GM10248 (cell line): ENCODE results near the gene ST6GAL1.
"Not testable (repeated sequence)": the region's sequence is repeated elsewhere in the genome, so short reads cannot be mapped to it uniquely, and the experiment has no call there.

ENCODE experiments used
- CTCF ChIA-PET: fragments of 300-600 bp; sonication (Branson Sonifier 250); formaldehyde crosslinking; extraction: SDS; loops from one replicate; lab custom pipeline; 2021; ENCODE audit warnings: antibody characterized with exemption; lab: Yijun Ruan, JAX
- POLR2A ChIA-PET: fragments of 350-650 bp; sonication (Branson Sonifier 250); formaldehyde crosslinking; extraction: SDS; loops from one replicate; lab custom pipeline; 2020; ENCODE audit warnings: antibody characterized with exemption; lab: Yijun Ruan, JAX
- DNase-seq: peaks from one replicate; pipeline ENCODE4 v3.0.0; 2012; ENCODE audit errors: extremely low spot score
- CTCF ChIP-seq: IDR thresholded peaks from 2 replicates; pipeline ENCODE4 v1.5.1; 2012; ENCODE audit warnings: mild to moderate bottlenecking, low read depth; ENCODE audit errors: extremely low read depth, missing control alignments, control extremely low read depth

The ST6GAL1 gene

GRCh38 chr3:186951640-186952552 lies 21.6 kb downstream of the ST6GAL1 start:
- CTCF ChIA-PET: no interaction called here
- POLR2A ChIA-PET: no interaction called here
- TF ChIP-seq CTCF: no peak
- DNase-seq: no peak

- POLR2A ChIA-PET: no interaction called here
- CTCF ChIA-PET: interaction anchor here (0.8 to 1.3 kb wide), 4 partner anchors 40 to 211 kb away, joined by 3 to 4 read pairs (median 4); no protein-coding TSS in a partner anchor
- TF ChIP-seq CTCF: no peak
- no peak for DNase-seq
These were observed 22.7 kb downstream of the ST6GAL1 start for GRCh38 chr3:186953011-186953487.

GRCh38 chr3:186953992-186954699 lies 23.8 kb downstream of the ST6GAL1 start:
- CTCF ChIA-PET: interaction anchor here (0.7 to 1.3 kb wide), 6 partner anchors 11 to 211 kb away, joined by 3 to 4 read pairs (median 3); no protein-coding TSS in a partner anchor
- POLR2A ChIA-PET, DNase-seq: not testable (repeated sequence)

GRCh38 chr3:186955898-186956696 lies 25.8 kb downstream of the ST6GAL1 start:
- TF ChIP-seq CTCF: no peak
- DNase-seq: no peak
- ChIA-PET POLR2A (no interaction called here), CTCF (interaction anchor here (1.1 to 2.2 kb wide), 2 partner anchors 18 to 25 kb away, joined by 5 read pairs; no protein-coding TSS in a partner anchor)

GRCh38 chr3:186959029-186959624 lies 28.8 kb downstream of the ST6GAL1 start:
- CTCF ChIA-PET: interaction anchor here (0.9 to 2.0 kb wide), 9 partner anchors 10 to 205 kb away, joined by 3 to 7 read pairs (median 4); no protein-coding TSS in a partner anchor
- POLR2A ChIA-PET: interaction anchor here (0.7 to 0.9 kb wide), 2 partner anchors 27 to 700 kb away, joined by 3 to 5 read pairs; no protein-coding TSS in a partner anchor
- peak; percentile 33 for DNase-seq
- TF ChIP-seq CTCF: no peak

- TF ChIP-seq CTCF: no peak
- ChIA-PET CTCF (interaction anchor here (1.2 to 1.7 kb wide), 3 partner anchors 12 to 28 kb away, joined by 3 to 4 read pairs (median 4); no protein-coding TSS in a partner anchor), POLR2A (no interaction called here)
- DNase-seq: no peak
These were observed 30.0 kb downstream of the ST6GAL1 start for GRCh38 chr3:186960347-186960746.
